ENCODE measurements around the gene PHF2.

- TF ChIP-seq CTCF (IDR thresholded peaks at IDR 0.05; ENCODE audit: insufficient read depth, low read depth, low read length): no peak
- no peak for TF ChIP-seq EZH2 (IDR thresholded peaks at IDR 0.05; ENCODE audit: insufficient read depth, low read length)
Measured at GRCh38 chr9:93661591-93661990, 85.2 kb downstream of the PHF2 start.
